Myocyte (in vitro differentiated cells): ENCODE data around the gene SLC25A47. TPM values are rescaled to one million over a fixed set of nuclear protein-coding genes. Genes with fewer than 3 reads are reported as not detected.

Source experiments
- DNase-seq: peaks from one replicate; pipeline ENCODE4 v3.0.0-alpha.2; 2012; ENCODE audit warnings: low read depth
- total RNA-seq: library from RNA; depleted of rRNA; stranded (reverse); fragments of >200 nt; gene quantifications from 2 replicates; pipeline ENCODE4 v1.2.3, GENCODE V29; 2014

Gene SLC25A47
- total RNA-seq, 1 donor from 2014 or later: not detected

DNA sequence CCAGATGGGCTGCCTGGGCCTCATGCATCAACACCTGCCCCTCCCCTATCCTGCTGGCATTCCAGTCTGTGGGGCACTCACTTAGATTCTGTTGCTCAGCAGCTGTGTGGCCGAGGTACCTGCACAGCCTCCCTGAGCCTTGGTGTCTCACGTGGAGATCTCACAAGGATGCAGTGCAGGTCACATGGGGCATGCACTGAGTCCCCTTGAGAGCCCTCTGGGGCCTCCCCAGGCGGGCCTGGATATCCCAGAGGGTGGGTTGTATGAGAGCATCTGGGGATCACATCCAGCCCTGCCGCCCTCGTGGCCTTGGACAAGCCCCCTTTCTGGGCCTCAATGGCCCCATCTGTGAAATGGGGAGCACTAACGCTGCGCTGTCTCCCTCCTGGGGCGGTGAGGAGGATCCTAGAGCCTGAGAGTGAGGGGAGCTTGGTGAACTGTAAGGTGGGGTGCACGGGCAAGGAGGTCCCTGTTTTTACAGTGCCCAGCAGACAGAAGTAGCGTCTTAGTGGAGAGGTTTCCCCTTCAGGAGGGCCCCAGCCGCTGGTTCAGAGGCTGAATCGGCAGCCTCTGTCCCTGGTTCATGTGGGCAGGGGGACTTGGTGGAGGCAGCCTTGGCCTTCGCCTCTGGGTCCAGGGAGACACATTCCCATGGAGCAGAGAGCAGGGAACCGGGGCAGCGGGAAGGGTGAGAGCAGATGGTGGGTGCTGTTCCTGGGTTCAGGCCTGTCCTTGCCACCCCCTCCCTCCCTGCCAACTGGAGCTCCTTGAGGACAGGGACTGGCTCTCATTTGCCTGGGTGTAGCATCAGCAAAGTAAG lies 791 bp upstream of the SLC25A47 start:
- DNase-seq: no peak

DNA sequence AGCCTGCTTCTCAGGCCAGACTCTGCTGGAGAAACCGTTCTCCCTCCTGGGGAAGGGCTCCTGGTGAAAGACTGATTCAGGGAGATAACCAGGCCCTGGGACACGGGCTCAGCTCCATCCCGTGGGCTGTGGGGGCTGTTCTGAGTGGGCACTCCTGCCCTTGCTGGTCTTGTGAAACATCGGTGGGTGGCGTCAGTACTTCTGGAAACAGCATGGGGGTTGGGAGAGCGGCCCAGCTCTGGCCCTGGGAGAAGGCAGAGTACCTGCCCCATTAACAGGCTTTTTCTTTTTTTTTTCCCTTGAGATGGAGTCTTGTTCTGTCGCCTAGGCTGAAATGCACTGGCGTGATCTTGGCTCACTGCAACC lies 786 bp downstream of the SLC25A47 start:
- DNase-seq: no peak

DNA sequence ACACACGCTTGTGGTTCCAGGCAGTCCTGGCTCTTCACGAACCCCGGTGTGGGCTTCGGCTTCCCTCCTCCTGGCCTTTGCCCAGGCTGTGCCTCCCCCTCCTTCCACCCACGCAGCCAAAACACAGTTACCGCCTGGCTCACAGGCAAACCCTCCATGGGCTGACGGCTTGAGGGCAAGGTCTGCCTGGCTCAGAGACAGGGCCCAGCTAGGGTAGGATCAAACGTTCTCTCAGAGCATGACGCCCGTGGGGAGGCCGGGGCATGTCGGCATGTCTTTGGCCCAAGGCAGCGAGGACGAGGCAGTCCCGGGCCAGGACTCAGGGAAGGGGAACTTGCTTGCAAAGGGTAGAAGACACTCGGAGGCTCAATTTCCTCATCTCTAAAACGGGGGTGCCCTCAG lies 2.1 kb downstream of the SLC25A47 start:
- DNase-seq: no peak

DNA sequence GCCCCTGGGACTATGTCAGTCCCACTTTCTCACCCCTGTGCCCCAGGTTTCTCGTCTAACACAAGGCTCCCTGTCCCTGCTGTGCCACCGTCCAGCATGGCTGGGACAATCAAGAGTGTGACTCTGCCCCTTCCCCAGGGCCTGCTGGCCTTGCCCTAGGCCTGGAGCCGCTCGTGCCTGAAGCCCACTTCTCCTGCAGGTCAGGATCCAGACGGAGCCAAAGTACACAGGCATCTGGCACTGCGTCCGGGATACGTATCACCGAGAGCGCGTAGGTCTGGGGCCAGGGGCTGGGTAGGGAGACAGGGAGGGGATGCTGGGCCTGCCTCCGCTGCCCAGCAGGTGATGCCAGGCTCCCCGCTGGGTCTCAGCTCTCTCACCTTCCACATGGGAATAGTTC lies 2.8 kb downstream of the SLC25A47 start:
- DNase-seq: no peak

DNA sequence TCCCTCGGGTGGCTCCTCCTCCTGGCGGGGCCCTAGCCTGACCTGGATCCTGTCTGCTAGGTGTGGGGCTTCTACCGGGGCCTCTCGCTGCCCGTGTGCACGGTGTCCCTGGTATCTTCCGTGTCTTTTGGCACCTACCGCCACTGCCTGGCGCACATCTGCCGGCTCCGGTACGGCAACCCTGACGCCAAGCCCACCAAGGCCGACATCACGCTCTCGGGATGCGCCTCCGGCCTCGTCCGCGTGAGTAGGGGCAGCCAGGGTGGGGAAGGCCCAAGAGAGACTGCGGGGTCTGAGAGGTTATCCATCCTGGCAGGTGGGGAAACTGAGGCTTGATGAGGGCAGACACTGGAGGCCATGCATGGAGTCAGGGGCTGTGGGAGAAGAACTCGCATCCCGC lies 4.0 kb downstream of the SLC25A47 start:
- DNase-seq: no peak

DNA sequence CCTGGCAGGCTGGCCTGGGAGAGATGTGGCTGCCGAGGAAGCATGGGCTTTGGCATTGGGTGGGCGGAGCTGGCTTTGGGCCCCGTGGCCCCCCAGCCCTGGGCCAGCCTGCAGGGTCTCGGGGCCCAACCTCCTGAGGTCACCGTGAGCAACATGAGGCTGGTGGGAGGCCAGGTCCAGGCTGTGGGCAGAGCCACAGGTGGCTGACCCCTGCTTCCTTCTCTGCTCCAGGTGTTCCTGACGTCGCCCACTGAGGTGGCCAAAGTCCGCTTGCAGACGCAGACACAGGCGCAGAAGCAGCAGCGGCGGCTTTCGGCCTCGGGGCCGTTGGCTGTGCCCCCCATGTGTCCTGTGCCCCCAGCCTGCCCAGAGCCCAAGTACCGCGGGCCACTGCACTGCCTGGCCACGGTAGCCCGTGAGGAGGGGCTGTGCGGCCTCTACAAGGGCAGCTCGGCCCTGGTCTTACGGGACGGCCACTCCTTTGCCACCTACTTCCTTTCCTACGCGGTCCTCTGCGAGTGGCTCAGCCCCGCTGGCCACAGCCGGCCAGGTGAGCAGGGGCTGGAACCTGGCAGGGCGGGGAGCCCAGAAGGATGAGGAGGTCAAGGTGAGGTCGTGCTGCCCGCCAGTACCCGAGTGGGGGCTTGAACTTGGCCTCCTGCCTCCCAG lies 5.5 kb downstream of the SLC25A47 start:
- no peak for DNase-seq

DNA sequence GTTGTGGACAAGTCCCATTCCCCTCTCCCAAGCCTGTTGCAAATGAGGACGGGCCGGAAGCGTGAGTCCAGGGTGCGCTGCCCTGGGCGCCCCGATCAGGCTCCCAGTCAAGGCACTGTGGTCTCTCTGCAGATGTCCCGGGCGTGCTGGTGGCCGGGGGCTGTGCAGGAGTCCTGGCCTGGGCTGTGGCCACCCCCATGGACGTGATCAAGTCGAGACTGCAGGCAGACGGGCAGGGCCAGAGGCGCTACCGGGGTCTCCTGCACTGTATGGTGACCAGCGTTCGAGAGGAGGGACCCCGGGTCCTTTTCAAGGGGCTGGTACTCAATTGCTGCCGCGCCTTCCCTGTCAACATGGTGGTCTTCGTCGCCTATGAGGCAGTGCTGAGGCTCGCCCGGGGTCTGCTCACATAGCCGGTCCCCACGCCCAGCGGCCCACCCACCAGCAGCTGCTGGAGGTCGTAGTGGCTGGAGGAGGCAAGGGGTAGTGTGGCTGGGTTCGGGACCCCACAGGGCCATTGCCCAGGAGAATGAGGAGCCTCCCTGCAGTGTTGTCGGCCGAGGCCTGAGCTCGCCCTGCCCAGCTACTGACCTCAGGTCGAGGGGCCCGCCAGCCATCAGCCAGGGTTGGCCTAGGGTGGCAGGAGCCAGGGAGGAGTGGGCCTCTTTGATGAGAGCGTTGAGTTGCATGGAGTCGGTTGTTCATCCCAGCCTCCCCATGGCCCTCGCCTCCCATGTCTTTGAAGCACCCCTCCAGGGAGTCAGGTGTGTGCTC lies 6.3 kb downstream of the SLC25A47 start:
- DNase-seq: no peak

DNA sequence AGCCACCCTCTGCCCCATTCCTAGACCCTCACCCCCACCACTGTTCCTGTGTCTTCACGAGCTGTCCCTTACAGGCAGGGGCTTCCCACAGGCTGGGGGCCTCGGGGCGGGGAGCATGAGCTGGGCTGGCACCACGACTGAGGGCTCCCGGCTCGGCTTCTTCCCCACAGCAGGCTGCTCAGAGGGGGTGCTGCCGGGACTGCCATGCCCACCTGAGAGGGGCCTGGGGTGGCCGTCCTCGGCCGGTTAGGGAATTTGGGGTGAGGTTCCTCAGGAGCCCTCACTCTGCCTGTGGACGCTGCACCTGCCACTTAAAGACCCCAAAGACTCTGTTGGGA lies 6.8 kb downstream of the SLC25A47 start:
- no peak for DNase-seq

DNA sequence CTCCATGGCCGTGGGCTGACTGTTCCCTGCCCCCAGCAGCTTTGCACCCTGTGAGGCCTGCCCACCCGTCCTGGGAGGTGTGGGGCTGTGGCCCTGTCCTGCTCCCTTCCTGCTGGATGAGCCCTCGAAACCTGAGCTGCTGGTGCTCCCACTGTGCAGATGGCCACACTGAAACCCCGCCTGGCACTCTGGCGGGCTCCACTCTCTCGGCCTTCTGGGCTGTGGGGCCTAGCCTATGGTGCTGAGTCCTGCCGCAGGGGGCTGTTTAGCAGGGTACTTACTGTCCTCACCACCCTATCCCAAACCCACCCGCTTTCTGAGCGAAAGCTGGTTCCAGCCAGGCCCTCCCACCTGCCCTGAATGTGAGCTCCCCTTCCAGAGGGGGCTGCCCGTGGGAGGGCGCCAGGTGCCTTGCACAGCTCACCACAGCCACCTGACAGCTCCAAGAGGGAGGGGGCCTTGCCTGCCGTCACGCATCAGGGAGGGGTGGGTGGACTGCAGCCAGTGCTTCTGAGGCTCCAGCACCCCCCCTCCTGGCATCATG lies 7.3 kb downstream of the SLC25A47 start:
- no peak for DNase-seq

DNA sequence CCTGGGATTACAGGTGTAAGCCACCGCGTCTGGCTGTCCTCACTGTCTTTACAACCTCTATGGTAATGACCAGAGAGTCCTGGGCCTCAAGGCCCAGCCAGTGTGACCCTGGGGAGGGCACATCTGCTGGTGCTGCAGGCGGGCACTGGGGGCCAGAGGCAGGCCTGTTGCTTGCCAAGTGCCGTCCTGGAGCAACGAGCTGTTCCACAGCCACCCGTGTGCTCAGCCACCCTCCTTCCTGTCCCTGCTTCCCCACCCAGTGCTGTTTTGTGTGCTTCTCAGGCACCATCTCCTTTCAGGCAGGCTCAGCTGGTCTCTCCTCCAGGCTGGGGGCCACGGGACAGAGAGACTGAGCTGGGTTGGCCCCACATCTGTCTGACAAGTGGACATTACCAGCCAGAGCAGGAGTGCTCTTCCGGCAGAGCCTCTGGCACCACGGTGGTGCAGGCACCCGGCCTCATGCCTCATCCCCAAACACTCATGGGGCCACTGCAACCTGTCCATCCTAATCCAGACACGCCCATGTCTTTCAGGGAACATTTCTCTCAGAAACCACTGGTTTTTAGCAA lies 9.0 kb downstream of the SLC25A47 start:
- no peak for DNase-seq

DNA sequence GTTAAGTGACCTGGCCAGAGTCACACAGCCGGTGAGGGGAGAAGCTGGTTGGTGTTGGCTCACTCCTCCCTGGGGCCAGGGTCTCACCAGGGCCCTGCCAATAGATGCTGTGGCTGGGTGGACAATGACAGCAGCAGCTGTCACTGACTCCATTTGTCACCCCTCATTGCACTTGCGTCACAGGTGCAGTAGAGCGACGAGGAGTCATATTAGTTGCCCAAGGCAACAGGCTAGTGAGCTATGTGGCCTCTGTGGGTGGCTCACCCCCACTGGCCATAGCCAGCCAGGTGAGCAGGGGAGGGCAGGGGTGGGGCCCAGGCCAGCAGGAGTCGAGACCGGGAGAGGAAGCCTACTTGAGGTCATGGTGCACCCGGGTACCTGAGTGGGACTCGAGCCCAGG lies 9.7 kb downstream of the SLC25A47 start:
- DNase-seq: peak; percentile 72

DNA sequence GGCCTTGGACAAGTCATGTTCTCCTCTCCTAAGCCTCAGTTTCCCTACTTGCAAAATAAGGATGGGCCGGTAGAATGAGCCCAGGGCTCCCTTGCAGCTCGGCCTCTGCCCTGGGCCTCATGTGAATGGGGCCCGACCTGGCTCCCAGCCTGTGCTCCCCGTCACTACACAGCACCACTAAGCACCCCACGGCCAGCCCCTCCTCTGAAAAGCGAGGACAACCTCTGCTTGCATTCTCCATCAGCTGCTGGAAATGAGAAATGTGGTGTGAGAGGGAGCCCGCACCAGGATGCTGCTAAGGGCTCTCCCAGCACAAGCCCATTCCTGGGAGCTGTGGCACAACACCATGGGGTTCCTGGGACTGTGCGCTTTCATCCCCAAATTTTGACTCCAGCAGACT lies 10.2 kb downstream of the SLC25A47 start:
- no peak for DNase-seq

DNA sequence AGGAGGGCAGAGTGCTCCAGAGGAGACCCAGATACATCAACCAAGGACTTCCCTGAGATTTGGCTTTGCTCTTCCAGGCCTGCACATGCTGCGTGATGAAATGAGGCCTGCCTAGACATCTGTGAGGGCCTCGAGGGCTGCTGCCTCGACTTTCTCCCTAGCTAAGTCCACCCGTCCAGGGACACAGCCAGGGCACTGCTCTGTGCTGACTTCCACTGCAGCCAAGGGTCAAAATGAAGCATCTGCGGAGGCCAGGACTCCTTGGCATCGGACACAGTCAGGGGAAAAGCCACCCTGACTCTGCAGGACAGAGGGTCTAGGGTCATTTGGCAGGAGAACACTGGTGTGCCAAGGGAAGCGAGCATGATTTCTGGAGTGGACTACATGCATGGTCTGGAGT lies 10.7 kb downstream of the SLC25A47 start:
- DNase-seq: no peak

DNA sequence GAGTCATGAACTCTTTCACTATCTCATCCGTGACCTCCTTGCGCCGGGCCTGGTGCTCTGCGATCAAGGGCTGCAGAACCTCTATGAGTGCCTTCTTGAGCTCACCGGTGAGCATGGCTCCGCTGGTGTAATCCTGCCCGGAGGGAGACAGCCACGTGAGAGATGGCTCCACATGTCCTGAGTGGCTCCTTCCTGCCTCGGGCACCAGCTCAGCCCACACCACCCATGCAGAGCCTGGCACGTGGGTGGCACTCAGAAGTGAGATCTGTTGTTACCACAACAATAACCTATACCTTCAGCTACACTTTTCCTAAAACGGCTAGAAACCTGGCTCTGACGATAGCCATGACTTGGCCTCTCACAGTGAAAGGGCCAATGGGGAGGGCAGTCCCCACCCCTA lies 11.8 kb downstream of the SLC25A47 start:
- no peak for DNase-seq

DNA sequence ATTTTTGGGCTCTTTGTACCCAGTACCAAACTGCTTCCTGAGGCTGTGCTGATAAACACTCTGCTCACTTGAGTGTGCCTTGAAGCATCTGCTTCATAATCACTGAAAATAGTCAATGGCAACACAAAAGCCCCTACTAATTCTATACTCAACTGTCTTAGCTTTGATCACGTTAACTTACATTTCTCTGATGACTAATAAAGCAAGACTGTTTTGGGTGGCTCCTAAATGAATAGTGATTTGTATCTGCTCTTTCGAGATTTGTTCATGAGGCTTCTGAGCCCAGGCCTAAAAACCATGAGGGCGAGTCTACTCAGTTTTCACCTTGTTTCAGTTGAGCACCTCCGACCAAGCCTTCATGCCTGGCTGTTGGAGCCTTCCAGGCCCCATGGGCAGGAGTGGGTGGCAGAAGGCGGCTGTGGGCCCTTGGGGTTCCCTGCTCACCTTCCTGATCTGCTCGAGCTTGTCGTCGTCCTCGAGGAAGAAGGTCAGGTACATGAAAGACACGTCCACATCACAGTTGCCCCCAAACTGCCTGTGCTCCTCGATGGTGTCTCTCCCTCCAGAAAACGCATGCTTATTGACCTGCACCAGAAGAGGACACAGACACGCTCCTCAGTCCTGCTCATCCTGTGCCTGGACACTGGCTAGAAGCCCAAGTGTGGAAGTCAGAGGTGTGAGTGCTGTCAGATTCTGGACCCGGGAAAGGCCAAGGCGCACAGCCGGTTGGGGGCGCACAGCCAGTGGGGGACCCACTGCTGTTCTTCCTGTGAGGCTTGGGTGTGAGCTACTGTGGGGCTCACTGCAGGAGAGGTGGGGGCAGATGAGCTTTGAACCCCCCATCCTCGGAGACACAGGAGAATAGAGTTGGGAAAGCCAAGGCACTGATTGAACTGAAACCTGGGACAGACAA lies 13.7 kb downstream of the SLC25A47 start:
- no peak for DNase-seq

DNA sequence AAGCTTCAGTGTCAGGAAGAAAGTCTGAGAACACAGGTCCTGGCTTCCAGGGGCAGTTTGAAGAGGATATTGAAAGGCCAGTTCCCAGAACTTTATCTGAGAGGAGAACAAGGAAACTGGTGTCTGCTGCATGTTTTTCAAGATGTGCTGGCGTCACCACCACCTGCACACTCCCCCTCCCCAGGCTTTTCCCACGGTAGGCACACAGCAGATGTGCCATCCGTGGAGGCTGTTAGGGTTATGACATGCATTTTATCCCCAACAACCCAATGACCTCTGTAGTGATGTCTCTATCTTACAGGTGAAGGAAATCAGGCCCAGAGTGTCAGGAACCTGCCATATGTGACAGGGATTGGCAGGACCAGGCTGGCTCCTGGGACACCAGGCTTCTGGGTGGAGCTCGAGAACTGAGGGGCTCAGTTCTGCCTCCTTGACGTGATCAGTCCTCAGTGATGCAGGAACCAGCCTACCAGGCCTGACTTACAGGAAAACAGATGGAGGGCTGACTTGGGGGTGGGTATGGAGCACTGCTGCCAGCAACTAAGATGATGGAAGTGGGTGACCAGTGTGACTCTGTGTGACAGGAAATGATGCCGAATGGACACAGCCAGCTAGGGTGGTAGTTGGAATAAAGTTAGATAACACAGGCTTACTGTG lies 16.8 kb downstream of the SLC25A47 start:
- DNase-seq: no peak

DNA sequence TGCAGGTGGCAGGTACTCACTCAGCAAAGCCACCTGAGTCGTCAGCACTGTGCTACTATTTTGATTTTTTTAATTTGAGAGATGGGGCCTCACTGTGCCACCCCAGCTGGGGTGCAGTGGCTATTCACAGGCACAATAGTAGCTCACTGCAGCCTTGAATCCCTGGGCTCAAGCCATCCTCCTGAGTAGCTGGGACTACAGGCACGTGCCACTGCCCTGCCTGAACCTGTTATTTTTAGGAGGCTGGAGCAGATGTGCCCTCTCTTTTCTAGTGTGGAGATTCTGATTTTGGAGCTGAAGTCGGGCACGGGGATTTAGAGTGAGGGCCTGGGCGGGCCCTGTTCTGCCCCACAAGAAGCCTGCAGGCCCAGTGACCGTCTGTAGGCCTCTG lies 17.3 kb downstream of the SLC25A47 start:
- no peak for DNase-seq

DNA sequence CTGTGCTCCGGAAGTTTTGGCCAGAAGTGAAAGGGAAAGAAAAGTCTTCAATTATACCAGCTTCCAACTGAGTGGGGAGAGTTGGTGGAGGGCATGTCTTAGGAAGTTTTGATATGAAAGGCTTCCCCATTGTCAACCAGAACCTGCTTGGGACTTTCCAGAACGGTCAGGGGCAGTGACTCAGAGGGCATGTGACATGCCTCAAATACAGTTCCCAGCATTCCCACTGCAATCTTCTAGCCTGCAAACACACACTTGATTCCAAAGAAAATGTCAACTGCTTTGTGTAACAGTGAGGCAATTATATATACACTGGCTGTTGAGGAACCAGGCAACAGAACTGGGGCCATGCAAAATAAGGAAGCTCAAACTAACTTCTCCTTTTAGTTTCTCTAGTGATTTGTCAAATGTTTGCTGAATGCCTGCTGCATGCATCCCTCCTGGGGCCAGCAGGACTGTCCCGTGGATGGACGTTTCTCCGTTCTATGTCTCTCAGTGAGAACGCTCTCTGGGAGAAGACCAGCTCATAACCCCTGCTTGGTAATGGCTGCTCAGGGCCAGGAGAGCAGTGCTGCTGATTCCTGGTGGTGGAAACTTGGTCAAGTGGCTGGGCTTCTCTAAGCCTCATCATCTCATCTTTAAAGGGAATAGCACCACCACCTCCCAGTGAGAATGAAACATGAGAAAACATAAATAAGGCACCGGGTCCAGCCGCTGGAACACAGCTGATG lies 18.3 kb downstream of the SLC25A47 start:
- DNase-seq: peak; percentile 80

DNA sequence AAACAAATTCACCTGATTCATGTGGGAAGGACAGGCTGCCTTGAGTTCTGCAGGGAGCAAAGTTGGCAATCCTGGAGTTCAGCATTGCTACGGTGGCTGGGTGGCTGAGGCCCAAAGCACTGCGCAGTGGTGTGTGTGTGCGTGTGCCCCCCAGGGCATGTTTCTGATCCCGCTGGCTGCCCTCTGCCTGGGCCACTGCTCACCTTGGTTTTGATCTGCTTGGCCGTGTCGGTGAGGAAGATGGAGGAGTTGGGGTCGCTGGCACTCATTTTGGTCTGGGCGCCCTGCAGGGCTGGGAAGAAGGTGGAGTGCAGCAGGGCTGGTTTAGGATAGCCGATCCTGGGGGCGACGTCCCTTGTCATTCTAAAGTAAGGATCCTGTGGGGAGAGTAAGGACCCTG lies 19.1 kb downstream of the SLC25A47 start:
- DNase-seq: no peak
